ENCODE data around the gene TDRKH. TPM values are rescaled to one million over a fixed set of nuclear protein-coding genes. Genes with fewer than 3 reads are reported as not detected.

TDRKH gene, protein sequence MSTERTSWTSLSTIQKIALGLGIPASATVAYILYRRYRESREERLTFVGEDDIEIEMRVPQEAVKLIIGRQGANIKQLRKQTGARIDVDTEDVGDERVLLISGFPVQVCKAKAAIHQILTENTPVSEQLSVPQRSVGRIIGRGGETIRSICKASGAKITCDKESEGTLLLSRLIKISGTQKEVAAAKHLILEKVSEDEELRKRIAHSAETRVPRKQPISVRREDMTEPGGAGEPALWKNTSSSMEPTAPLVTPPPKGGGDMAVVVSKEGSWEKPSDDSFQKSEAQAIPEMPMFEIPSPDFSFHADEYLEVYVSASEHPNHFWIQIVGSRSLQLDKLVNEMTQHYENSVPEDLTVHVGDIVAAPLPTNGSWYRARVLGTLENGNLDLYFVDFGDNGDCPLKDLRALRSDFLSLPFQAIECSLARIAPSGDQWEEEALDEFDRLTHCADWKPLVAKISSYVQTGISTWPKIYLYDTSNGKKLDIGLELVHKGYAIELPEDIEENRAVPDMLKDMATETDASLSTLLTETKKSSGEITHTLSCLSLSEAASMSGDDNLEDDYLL
- total RNA-seq (2022; extraction: Qiagen RNA extraction) = 5.1 to 5.7 TPM (median 5.3 TPM) in 5 replicates

DNA sequence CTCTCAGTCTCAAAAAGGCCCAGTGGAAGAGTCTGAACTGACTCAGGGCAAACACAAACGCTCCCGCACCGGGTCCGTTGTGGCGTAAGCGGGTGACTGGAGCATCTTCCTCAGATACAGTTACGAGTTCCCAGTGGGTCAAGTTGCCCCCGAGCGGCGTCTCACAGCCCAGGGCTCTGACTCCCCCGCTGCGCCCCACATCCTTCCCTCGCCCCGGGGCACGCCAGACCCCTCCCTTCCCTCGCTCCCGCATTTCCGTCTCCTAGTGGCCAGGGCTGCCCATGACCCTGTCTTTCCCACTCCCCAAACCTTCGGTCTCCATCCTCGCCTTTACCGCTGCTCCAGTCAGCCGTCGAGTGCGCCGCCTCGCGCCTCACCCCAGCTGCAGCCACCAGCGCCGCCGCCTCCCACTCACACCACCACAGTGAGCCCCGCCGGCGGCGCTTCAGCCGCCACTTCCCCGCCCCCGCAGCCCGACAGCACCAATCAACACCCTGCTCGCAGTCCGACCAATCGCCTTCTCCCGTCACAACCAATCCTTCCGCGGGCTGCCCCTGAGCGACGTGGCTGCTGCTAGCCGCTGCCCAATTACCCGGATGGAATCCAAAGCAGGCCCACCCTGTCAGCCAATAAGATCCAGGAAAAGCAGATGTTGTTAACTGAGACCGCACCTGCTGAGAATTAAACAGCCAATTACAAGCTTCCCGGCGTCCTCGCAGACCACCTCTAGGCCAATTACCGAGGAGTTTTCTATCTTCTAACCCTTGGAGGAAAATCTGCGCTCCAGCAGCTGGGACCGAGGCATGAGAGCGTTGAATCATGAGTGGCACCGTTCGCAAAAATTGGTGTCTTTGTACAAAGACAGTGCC lies at the start of gene TDRKH:
Gene TDRKH (minus strand): TSS at position 430 of the 869 bp plus-strand sequence. CDS start 7,478 bp downstream, outside the sequence.

DNA sequence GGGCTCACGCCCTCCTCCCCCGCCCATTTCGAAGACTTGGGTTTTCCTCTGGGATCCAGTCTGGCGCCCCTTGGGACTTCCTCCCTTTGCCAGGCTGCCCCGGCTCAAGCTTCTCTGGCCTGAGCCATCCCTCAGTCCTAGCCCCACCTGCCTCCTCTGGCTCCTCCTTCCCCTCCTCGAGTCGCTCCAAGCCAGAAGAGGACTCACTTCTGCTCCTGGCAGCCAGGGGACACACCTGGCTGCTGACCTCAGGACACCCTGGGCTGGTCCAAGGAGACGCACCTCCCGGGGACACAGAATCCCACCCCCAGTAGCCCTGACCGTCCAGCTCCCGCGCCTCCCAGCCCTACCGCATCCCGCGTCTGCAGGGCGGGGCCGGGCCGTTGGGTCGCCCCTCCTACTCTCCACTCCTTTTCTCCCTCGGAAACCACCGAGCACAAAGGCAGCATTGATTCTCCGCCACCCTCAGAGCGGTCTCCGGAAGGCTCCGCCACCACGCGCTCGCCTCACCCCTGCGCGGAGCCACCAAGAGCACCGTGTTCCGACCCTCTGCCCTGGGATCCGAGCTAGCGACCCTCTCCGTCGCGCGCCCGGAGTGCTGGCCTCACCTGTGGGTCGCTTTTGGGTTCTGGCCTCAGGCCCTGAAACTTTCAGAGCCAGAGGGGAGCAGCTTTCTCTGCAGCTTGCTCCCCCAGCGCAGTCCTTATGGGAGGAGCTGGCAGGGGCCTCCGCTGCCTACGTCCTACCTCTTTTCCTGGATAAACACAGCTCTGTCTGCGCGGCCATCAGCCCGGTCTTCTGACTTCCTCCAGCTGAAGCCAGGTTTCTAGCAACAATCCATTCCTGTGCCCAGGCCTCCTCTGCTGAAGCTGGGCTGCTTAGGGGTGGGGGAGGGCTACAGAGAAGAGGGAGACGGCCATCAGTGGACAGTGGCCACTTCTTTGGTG lies 49.4 kb upstream of the TDRKH start, which contains the start of gene C2CD4D:
Gene C2CD4D (minus strand): TSS at position 364 of the 947 bp plus-strand sequence. CDS start 831 bp downstream, outside the sequence.

DNA sequence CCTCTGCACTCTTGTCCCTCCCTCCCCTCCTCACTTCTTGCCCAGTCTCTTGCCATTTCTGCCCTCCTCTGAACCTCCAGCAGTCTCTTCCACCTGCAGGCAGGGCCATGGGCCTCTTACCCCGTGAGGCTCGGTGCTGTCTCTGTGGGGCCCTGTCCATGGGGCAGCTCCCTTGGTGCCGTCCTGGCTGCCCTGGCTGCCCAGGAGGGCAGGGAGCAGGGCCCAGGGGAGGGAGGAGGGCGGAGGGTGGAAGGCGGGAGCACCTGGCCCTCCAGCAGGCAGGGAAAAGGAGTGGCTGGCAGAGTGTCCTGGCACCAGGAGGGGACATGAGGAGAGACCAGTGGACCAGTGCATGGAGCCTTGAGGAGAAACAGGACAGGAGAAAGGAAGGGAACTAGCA lies 41.3 kb upstream of the TDRKH start, which contains the start of gene RORC:
Gene RORC (minus strand): TSS at position 198 of the 400 bp plus-strand sequence. CDS start 38 bp downstream, at position 160.

DNA sequence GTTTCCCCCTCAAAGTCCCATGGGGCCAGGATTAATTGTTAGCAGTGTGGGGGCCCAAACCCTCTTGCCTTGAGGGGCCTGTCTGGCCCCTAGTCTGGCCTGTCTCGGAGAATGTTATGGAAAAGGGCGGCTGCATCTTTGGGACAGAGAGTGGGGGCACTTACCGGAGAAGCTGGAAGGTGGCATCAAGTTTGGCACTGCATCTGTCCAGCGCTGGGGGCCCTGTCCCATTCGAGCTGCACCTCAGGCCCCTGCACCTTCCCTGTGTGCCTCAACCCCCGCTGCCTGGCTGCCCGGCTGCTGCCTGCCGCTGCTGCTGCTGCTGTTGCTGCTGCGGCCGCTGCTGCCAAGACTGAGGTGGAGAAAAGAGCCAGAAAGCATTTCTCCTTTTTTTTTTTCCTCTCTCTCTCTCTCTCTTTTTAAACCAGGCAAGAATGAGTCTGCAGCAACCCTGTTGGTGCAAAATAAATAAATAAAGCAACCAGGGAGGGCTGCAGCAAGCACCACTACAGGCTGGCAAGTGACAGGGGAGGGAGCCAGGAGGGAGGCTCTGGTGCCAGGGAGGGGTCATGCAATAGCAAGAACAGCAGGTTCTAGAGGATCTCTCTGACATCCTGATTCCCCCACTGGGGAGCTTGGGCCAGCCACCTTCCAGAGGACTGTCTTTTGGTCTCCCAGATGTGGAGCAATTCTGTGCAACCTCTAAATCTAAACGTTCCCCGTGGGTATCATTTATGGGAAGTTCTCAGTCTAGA lies 14.9 kb upstream of the TDRKH start, which contains the start of gene LINGO4:
Gene LINGO4 (minus strand): TSS at position 354 of the 755 bp plus-strand sequence. CDS start 2,715 bp downstream, outside the sequence.

DNA sequence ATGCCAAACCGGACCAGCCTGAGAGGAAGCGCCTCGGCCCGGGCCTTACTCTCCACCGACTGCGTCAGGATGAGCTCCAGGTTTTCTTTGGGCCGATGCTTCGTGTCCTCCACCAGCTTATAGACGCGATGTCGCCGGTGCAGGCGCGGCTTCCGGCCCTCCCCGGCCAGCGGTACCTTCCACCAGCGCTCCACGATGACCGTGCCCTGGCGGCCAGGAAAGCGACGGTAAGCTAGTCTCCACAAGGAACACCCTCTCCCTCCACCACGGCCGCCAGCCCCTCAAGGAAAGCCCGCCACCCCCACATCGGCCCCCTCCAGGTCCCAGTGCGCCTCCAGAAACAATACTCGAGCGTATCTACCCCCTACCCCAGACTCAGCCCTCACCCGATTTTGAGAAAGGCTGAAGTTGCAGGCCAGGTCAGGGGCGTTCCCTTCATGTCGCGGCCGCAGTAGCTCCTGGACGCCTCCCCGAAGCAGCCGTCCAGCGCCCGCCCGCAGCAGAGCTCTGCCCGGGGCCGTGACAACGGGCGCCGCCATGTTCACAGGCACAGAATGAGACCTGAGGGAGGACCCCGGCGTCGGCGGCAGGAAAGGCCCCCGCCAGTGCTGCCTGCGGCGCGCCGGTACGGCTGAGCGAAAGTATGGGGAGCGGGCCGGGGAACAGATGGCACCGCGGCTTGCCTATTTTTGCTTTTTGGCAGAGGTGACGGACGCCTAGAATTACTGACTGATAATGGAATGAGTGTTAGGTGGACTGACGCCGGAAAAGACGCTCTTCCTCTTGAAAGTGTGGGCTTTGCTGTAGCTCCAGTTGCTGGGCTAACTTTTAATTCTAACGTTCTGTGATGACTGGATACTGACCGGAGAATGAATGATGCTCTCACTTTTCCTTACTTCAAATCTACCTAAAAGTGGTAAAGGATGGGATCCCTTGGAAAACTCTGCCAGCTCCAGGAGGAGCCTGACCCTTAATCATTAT lies 27.1 kb downstream of the TDRKH start, which contains the start of gene MRPL9:
Gene MRPL9 (minus strand): TSS at position 556 of the 981 bp plus-strand sequence. CDS start 17 bp downstream, at position 539.

Other genes starting within 250 kb of the TDRKH start
- gene SNX27, start 178.4 kb downstream of the TDRKH start, total RNA-seq (2022; extraction: Qiagen RNA extraction) = 6.6 to 11.0 TPM (median 6.9 TPM) in 5 replicates
- not detected in 5 replicates for gene CELF3, start 73.7 kb downstream of the TDRKH start, total RNA-seq (2022; extraction: Qiagen RNA extraction)
- gene RIIAD1, start 69.0 kb downstream of the TDRKH start, total RNA-seq (2022; extraction: Qiagen RNA extraction) = 0.57 TPM in 1 of 5 replicates, not detected in the others
- gene MRPL9, start 27.0 kb downstream of the TDRKH start, total RNA-seq (2022; extraction: Qiagen RNA extraction) = 74.3 to 83.5 TPM (median 81.4 TPM) in 5 replicates
- gene LINGO4, start 14.9 kb upstream of the TDRKH start, total RNA-seq (2022; extraction: Qiagen RNA extraction) = not detected in 5 replicates
- gene RORC, start 41.3 kb upstream of the TDRKH start, total RNA-seq (2022; extraction: Qiagen RNA extraction) = 0.01 to 0.05 TPM (median 0.03 TPM) in 5 replicates
- gene C2CD4D, start 49.3 kb upstream of the TDRKH start, total RNA-seq (2022; extraction: Qiagen RNA extraction) = not detected in 5 replicates
- gene THEM5, start 63.2 kb upstream of the TDRKH start, total RNA-seq (2022; extraction: Qiagen RNA extraction) = 0.06 TPM in 1 of 5 replicates, not detected in the others
- gene THEM4, start 119.0 kb upstream of the TDRKH start, total RNA-seq (2022; extraction: Qiagen RNA extraction) = 12.9 to 13.5 TPM (median 13.2 TPM) in 5 replicates
- gene S100A10, start 203.4 kb upstream of the TDRKH start, total RNA-seq (2022; extraction: Qiagen RNA extraction) = 2,226 to 2,594 TPM (median 2,422 TPM) in 5 replicates
- gene S100A11, start 246.5 kb upstream of the TDRKH start, total RNA-seq (2022; extraction: Qiagen RNA extraction) = 1,684 to 2,013 TPM (median 1,920 TPM) in 5 replicates